HEK293T (cell line): ENCODE measurements around the gene C2.

Source experiments
- CTCF ChIA-PET: fragments of 350-600 bp; formaldehyde crosslinking; extraction: SDS; loops from one replicate; lab custom pipeline; 2021; ENCODE audit warnings: antibody characterized with exemption, inconsistent platforms; lab: Yijun Ruan, JAX
- POLR2A ChIA-PET: fragments of 350-600 bp; formaldehyde crosslinking; extraction: SDS; loops from one replicate; lab custom pipeline; 2020; ENCODE audit warnings: antibody characterized with exemption, inconsistent platforms; lab: Yijun Ruan, JAX
- DNase-seq: peaks from one replicate; pipeline ENCODE4 v3.0.0; 2012; ENCODE audit warnings: mixed read lengths; ENCODE audit errors: extremely low spot score
- ARNT ChIP-seq: fragments of 450-650 bp; IDR thresholded peaks from 2 replicates; pipeline ENCODE4 v1.6.1; 2017; ENCODE audit warnings: mild to moderate bottlenecking
- BHLHE40 ChIP-seq: fragments of 450-650 bp; IDR thresholded peaks from 2 replicates; pipeline ENCODE4 v1.6.1; 2016; ENCODE audit warnings: mild to moderate bottlenecking, moderate library complexity, borderline replicate concordance
- CTBP1 ChIP-seq: fragments of 450-650 bp; IDR thresholded peaks from 2 replicates; pipeline ENCODE4 v1.6.1; 2016; ENCODE audit warnings: borderline replicate concordance
- ELF4 ChIP-seq: fragments of 450-650 bp; IDR thresholded peaks from 2 replicates; pipeline ENCODE4 v1.6.1; 2017; ENCODE audit warnings: antibody characterized with exemption
- FOXA1 ChIP-seq: fragments of 450-650 bp; IDR thresholded peaks from 2 replicates; pipeline ENCODE4 v1.6.1; 2016; ENCODE audit warnings: mild to moderate bottlenecking
- FOXK2 ChIP-seq: fragments of 450-650 bp; IDR thresholded peaks from 2 replicates; pipeline ENCODE4 v1.6.1; 2016; ENCODE audit warnings: mild to moderate bottlenecking
- FOXM1 ChIP-seq: fragments of 450-650 bp; IDR thresholded peaks from 2 replicates; pipeline ENCODE4 v1.6.1; 2017; ENCODE audit warnings: mild to moderate bottlenecking, borderline replicate concordance
- HDGF ChIP-seq: fragments of 450-650 bp; IDR thresholded peaks from 2 replicates; pipeline ENCODE4 v1.6.1; 2017; ENCODE audit warnings: antibody characterized with exemption, borderline replicate concordance
- L3MBTL2 ChIP-seq: fragments of 450-650 bp; conservative IDR thresholded peaks from 2 replicates; pipeline ENCODE4 v1.6.1; 2016; ENCODE audit warnings: mild to moderate bottlenecking
- LEF1 ChIP-seq: fragments of 450-650 bp; IDR thresholded peaks from 2 replicates; pipeline ENCODE4 v1.6.1; 2017; ENCODE audit warnings: mild to moderate bottlenecking, borderline replicate concordance
- NFRKB ChIP-seq: fragments of 450-650 bp; IDR thresholded peaks from 2 replicates; pipeline ENCODE4 v1.6.1; 2016; ENCODE audit warnings: mild to moderate bottlenecking, moderate library complexity
- PKNOX1 ChIP-seq: fragments of 450-650 bp; IDR thresholded peaks from 2 replicates; pipeline ENCODE4 v1.6.1; 2016
- SP1 ChIP-seq: fragments of 450-650 bp; IDR thresholded peaks from 2 replicates; pipeline ENCODE4 v1.6.1; 2017
- SUZ12 ChIP-seq: fragments of 450-650 bp; IDR thresholded peaks from 2 replicates; pipeline ENCODE4 v1.6.1; 2016; ENCODE audit warnings: mild to moderate bottlenecking
- TARDBP ChIP-seq: fragments of 450-650 bp; IDR thresholded peaks from 2 replicates; pipeline ENCODE4 v1.6.1; 2016
- ZNF384 ChIP-seq: fragments of 450-650 bp; IDR thresholded peaks from 2 replicates; pipeline ENCODE4 v1.6.1; 2016

Gene C2

GRCh38 chr6:31919624-31920303, 7.8 kb upstream of the C2 start:
- no peak for TF ChIP-seq CTBP1
- TF ChIP-seq TARDBP, result no peak
- TF ChIP-seq HDGF, result no peak
- TF ChIP-seq PKNOX1, result no peak
- TF ChIP-seq SP1, result no peak
- no peak for TF ChIP-seq FOXK2
- no peak for TF ChIP-seq BHLHE40
- TF ChIP-seq FOXM1, result no peak
- TF ChIP-seq NFRKB, result no peak
- TF ChIP-seq L3MBTL2, result no peak
- TF ChIP-seq ELF4, result no peak
- no peak for TF ChIP-seq ARNT
- TF ChIP-seq ZNF384, result no peak
- no peak for TF ChIP-seq SUZ12
- TF ChIP-seq FOXA1, result no peak
- TF ChIP-seq LEF1, result no peak
- ChIA-PET CTCF (interaction anchor here (0.5 kb wide), 1 partner anchor 56 kb away, joined by 7 read pairs; no protein-coding TSS in a partner anchor), POLR2A (interaction anchor here (0.5 to 0.9 kb wide), 2 partner anchors 38 to 1332 kb away, joined by 3 to 4 read pairs; no protein-coding TSS in a partner anchor)
- DNase-seq, result no peak

GRCh38 chr6:31920811-31921210, 6.7 kb upstream of the C2 start:
- ChIA-PET POLR2A (no interaction called here), CTCF (no interaction called here)

GRCh38 chr6:31922942-31923341, 4.6 kb upstream of the C2 start:
- no peak for DNase-seq
- TF ChIP-seq ELF4 (no peak), PKNOX1 (no peak), LEF1 (no peak), BHLHE40 (no peak), TARDBP (no peak), SUZ12 (no peak), HDGF (no peak), FOXA1 (no peak), ARNT (no peak), FOXK2 (no peak), SP1 (no peak), NFRKB (no peak), ZNF384 (no peak), FOXM1 (no peak)
- POLR2A ChIA-PET, result interaction anchor here (1.0 to 2.1 kb wide), 3 partner anchors 21 to 127 kb away, joined by 3 to 14 read pairs (median 3); partner anchors contain the start of genes VARS1 and ZBTB12
- CTCF ChIA-PET, result interaction anchor here (0.6 to 1.1 kb wide), 6 partner anchors 19 to 146 kb away, joined by 3 to 5 read pairs (median 3); partner anchors contain the start of gene VWA7

More at GRCh38 chr6:31920811-31921210, 6.7 kb upstream of the C2 start:
- TF ChIP-seq BHLHE40, result no peak
- TF ChIP-seq PKNOX1, result no peak
- no peak for TF ChIP-seq FOXA1
- TF ChIP-seq CTBP1, result no peak
- TF ChIP-seq ZNF384, result no peak
- no peak for TF ChIP-seq ARNT
- no peak for TF ChIP-seq FOXK2
- TF ChIP-seq L3MBTL2, result no peak
- no peak for TF ChIP-seq FOXM1
- no peak for TF ChIP-seq SUZ12
- TF ChIP-seq SP1, result no peak
- no peak for TF ChIP-seq LEF1
- no peak for TF ChIP-seq TARDBP
- TF ChIP-seq NFRKB, result no peak
- TF ChIP-seq ELF4, result no peak
- DNase-seq, result no peak

GRCh38 chr6:31927863-31928671, 550 bp downstream of the C2 start:
- ChIA-PET POLR2A (no interaction called here), CTCF (no interaction called here)
- TF ChIP-seq ZNF384, result no peak
- no peak for DNase-seq

- no peak for DNase-seq
- ChIA-PET POLR2A (no interaction called here), CTCF (no interaction called here)
- TF ChIP-seq LEF1 (no peak), ARNT (no peak), TARDBP (no peak), L3MBTL2 (no peak), BHLHE40 (no peak), ZNF384 (no peak), FOXM1 (no peak), PKNOX1 (no peak), NFRKB (no peak), SP1 (no peak), FOXK2 (no peak), HDGF (no peak), ELF4 (no peak), FOXA1 (no peak), CTBP1 (no peak), SUZ12 (no peak)
Observed at GRCh38 chr6:31928672-31928939, 1.1 kb downstream of the C2 start.
